Choroid plexus epithelial cell (primary cell): ENCODE data around the gene NBPF4.
"Not testable (repeated sequence)": the region's sequence is repeated elsewhere in the genome, so short reads cannot be mapped to it uniquely, and the experiment has no call there.

ENCODE experiments used
- DNase-seq: peaks from one replicate; pipeline ENCODE4 v3.0.0-alpha.2; 2010; ENCODE audit warnings: low read depth
- H3K4me3 ChIP-seq: 2 replicates; pipeline ENCODE4 v1.5.1; 2011; ENCODE audit warnings: low read depth, mild to moderate bottlenecking, control low read depth, low read length, moderate library complexity

NBPF4 gene

GRCh38 chr1:108243976-108244375 is at the start of gene NBPF4:
Gene NBPF4, minus strand, starts transcription at chr1:108244076. Its CDS starts 315 bp downstream, at chr1:108243761.
- H3K4me3 ChIP-seq, DNase-seq: not testable (repeated sequence)

GRCh38 chr1:108282528-108283257 is 38.8 kb upstream of the NBPF4 start:
- not testable (repeated sequence) for DNase-seq, H3K4me3 ChIP-seq

DNA sequence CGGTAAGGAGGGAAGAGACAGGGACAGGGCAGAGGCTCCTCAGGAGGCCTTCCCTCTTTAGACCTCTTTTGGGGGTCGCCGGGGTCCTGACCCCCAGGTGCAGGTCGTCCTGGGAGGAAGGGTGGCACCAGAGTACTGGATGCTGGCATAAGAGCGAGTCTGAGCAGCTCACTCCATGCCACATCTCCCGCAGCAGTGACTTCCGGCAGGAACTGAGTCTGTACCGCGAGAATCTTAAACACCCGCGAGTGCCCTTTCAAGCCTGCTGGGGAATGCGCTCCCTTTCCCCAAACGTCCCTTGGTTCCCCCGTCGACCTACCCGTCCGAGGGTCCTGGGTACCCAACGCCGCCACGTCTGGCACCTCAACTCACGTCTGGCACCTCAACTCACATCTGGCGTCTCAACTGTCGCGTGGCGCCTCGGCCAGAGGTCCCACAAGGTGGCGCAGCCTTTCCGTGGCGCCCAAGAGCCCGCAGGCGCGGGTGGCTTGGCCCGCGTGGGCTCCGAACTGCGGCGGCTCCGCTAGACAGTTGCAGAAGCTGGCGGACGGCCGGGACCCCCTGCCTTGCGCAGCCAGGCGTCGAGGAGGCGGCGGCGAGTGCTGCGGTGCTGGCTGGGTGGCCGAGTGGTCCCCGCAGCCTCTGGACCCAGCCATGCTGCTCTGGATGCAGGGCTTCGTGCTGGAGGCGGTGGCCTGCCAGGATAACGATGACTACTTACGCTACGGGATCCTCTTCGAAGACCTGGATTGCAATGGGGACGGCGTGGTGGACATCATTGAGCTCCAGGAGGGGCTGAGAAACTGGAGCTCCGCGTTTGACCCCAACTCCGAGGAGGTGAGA is 28.8 kb upstream of the NBPF4 start:
- H3K4me3 ChIP-seq, DNase-seq: not testable (repeated sequence)

- not testable (repeated sequence) for H3K4me3 ChIP-seq, DNase-seq
Measured at GRCh38 chr1:108267097-108267496, 23.2 kb upstream of the NBPF4 start.

- H3K4me3 ChIP-seq, DNase-seq: not testable (repeated sequence)
Measured at GRCh38 chr1:108261967-108262366, 18.1 kb upstream of the NBPF4 start.

DNA sequence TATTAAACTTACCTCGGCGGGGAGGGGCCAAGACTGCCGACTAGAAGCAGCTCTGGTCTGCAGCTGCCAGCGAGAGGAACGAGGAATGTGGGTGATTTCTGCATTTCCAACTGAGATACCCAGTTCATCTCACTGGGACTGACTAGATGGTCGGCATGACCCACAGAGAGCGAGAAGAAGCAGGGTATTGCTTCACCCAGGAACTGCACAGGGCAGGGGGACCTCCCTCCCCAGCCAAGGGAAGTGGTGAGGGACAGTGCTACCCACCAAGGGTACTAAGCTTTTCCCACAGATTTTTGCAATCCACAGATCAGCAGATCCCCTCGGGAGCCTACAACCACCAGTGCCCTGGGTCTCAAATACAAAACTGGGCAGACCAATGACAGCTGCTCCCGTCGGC is 17.6 kb upstream of the NBPF4 start:
- DNase-seq, H3K4me3 ChIP-seq: not testable (repeated sequence)

DNA sequence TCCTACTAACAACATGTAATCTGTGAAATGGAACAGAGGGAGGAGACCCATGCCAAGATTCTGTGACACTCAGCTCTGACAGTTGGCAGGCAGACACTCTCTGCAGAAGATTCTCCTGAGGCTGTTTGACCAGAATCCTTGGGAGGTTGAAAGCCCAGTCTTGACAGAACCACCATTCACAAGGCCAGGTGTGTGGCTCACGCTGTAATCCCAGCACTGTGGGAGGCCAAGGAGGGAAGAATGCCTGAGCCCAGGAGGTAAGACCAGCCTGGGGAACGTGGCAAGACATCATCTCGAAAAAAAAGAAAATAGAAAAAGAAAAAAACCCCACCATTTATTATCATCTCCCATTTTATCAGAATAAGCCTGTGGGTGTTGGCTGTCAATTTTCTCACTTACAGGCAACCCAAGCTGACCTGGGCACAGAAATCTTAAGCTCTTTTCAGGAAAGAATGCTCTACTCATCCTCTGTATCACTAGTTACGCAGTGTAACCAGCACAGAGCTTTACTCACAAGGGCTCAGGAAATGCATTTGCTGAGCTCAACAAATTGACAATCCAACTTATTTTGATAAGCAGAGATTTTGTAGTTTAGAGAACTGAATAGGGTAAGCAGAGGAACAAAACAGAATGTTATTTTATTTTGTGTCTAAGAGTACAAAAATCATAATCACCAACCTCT is 16.8 kb upstream of the NBPF4 start:
- not testable (repeated sequence) for DNase-seq, H3K4me3 ChIP-seq

DNA sequence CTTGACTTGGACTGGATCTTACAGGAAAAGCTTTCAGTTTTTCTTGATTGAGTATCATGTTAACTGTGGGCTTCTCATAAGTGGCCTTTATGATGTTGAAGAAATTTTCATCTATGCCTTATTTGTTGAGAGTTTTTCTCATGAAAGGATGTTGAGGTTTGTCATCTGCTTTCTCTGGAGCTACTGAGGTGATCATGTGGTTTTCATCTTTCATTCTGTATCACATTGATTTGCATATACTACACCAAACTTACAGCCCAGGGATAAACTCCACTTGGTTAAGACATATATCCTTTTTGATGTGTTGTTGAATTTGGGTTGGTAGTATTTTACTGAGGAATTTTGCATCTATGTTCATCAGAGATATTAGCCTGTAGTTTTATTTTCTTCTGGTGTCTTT is 11.6 kb upstream of the NBPF4 start:
- H3K4me3 ChIP-seq, DNase-seq: not testable (repeated sequence)

DNA sequence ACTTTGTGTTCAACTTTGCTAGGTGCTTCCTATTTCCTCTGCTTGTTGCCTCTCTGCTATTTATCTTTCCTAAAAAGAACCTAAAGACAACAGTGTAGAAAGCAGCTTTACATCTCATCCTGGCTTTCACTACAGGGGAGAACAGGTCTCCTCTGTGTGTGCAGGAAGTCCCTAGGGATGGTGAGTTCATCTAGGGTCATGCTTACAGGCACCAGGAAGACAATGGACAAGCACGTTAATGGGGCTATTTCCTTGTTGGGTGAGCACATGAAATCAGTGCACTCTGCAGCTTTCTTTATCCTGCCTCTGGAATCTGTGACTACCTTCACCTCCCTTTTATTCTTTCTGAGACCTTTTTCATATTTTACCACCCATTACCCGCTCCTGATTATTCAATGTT is 4.5 kb downstream of the NBPF4 start:
- H3K4me3 ChIP-seq, DNase-seq: not testable (repeated sequence)

DNA sequence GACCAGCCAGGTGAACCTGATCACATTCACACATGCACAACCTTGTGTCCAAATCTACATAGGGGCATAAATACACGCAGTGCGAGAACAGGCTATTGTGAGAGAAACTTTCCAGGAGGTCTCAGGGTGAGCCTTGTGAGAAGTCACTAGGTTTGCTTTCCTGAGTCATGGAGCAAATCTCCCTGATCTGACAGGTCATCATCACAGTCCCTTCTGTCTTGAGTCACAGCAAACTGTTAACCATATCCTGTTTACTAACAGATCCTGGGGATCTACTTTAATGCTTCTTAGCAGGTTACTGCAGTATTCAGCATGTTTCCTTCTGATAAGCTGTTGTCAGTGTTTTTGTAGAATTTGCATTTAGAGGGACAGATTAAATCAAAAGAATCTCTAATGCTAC is 8.6 kb downstream of the NBPF4 start:
- H3K4me3 ChIP-seq, DNase-seq: not testable (repeated sequence)

DNA sequence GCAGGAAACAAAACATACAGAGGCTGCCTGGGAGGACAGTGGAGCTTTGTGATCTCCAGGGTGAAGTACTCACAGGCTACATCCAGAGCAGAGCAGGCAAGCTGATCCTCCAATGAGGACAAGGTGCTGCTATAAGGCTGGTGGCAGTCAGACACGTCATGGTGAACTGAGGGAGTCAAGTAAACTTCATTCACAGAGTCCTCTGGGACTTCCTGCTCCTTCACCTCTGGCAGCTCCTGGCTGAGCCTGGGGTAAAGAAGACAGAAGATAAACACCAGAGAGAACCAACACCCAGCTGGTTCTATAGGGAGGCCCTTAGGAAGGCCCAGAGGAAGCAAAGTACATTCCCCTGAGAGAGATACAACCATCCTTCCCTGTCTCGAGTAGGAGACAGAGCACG is 11.7 kb downstream of the NBPF4 start:
- not testable (repeated sequence) for H3K4me3 ChIP-seq, DNase-seq

DNA sequence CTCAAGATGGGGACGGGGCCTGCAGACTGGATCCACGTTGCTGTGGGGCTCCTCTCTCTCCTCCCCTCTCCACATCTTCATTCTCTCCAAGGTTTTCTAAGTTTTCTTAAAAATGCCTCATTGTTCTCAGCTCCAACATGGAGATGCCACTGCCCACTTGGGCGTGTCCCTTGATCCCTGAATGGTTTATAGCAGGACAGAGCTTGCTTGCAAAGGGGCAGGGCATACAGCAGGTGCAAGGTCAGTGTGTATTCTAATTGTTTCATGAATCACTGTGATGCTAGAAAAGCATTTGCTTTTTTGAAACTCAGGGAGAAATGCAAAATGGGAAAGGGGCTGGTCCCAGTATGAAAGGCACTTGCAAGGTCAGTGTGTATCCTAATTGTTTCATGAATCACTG is 13.9 kb downstream of the NBPF4 start:
- DNase-seq, H3K4me3 ChIP-seq: not testable (repeated sequence)

GRCh38 chr1:108227772-108228171 is 16.1 kb downstream of the NBPF4 start:
- H3K4me3 ChIP-seq, DNase-seq: not testable (repeated sequence)

DNA sequence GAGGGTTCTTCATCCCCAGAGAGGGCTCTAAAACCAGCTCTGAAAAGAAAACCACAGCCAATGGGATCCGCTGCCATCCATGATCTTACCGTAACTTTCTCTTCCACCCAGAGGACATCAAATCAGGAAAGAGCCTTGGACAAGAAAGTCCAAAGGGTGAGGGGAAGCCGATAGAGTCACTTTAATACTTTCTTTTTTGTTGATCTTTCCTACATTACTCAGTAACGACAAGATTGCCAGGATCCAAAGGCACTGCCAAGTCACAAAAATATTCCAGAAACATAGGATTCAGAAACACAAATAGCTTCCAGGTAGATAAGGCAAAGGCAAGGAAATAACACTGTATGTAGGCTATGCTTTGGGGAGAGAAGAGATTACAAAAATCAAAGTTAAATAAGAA is 17.0 kb downstream of the NBPF4 start:
- not testable (repeated sequence) for DNase-seq, H3K4me3 ChIP-seq

DNA sequence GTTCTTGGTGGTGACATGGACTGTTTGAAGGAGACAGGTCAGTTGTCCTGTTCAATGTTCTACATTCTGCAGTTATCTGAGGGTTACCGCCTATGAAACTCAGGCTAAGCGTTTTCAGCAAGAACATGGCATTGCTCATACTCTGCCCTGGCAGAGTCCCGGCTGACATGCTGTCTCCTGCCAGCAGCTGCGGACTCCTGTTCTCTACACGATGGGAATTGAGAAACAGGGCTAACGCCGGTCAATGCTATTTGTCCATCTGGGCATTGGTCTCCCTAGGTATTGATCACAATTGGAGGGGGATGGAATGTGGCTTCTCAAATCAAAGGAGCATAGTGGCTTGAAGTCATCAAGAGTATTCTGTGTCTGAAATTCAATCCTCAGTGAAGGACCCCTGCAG is 20.6 kb downstream of the NBPF4 start:
- not testable (repeated sequence) for DNase-seq, H3K4me3 ChIP-seq

DNA sequence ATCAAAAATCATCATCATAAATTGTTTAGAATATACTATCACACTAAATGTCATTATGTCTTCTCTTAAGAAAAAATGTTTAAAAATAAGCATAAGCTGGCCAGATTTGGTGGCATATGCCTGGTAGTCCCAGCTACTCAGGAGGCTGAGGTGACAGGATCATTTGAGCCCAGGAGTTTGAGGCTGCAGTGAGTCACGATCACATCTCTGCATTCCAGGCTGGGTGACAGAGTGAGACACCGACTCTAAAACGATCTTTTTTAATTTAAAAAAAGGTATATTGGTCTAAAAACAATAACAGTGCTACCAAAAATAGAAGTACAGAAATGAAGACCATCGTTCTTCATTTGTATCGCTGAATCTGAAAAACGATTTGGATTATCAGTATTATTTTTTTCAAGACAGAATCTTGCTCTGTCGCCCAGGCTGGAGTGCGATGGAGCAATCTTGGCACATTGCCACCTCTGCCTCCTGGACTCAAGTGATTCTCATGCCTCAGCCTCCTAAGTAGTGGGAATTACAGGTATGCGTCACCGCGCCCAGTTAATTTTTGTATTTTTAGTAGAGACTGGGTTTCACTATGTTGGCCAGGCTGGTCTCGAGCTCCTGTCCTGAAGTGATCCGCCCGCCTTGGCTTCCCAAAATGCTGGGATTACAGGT is 26.2 kb downstream of the NBPF4 start:
- not testable (repeated sequence) for DNase-seq, H3K4me3 ChIP-seq

GRCh38 chr1:108217007-108217406 is 26.9 kb downstream of the NBPF4 start:
- H3K4me3 ChIP-seq, DNase-seq: not testable (repeated sequence)

DNA sequence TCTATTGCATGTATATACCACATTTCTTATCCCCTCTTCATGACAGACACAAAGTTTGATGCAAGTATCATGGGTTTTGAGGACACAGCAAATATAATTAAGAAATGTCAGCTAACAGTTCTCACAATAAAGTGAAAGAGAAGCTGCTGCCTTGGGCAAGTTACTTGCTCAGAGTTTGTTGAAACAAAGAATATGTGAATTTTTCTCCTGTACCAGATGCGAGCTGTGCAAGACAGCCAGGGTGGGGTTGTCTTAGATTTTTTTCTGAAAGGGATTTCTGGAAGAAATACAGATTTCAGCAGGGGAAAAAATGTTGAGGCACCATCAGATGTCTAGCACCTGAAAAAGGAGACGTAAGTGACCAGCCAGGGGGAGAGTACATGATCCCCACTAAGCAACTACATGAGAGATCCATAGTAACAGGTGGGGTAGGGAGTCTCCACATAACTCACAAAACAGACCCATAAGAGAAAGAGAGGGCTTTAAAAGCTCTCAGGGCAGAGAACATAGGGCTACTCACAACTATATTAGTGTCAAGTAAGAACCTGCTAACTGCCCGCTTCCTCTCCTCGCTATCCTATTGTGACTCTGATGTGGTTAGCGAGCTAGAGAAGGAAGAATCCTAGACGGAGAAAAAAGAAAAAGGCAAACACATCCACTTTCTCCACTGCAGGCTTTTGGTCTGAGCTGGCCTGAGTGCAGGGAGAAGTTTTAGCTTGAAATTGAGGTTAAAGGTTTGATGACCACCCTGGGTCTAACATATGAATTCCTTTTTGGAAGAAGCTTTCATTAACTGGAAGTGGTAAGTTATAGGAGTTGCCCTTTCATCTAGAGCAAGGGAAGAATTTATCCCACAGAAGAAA is 27.6 kb downstream of the NBPF4 start:
- not testable (repeated sequence) for H3K4me3 ChIP-seq

More for the DNA sequence above, 27.6 kb downstream of the NBPF4 start:
- not testable (repeated sequence) for DNase-seq
